Astrocyte (in vitro differentiated cells and primary cell): ENCODE results near the gene LRRC10. TPM values are rescaled to one million over a fixed set of nuclear protein-coding genes. Genes with fewer than 3 reads are reported as not detected.

Experiments used
- DNase-seq: peaks from one replicate; pipeline ENCODE4 v3.0.0-alpha.2; 2010; ENCODE audit warnings: low read depth
- FAIRE-seq: peaks from 2 replicates; lab custom pipeline; 2011; peaks lifted over from hg19 to GRCh38; lab: Jason Lieb, UNC
- H2AFZ ChIP-seq: 2 replicates; pipeline ENCODE4 v1.6.0; 2012; ENCODE audit warnings: low read depth, low read length, inconsistent platforms
- H3K27ac ChIP-seq: 2 replicates; pipeline ENCODE4 v1.5.1; 2011; ENCODE audit warnings: low read depth, low read length, inconsistent platforms
- H3K27me3 ChIP-seq: 2 replicates; pipeline ENCODE4 v1.6.0; 2011; ENCODE audit warnings: low read length, inconsistent platforms; ENCODE audit not compliant: insufficient read depth
- H3K36me3 ChIP-seq: 2 replicates; pipeline ENCODE4 v1.5.1; 2011; ENCODE audit warnings: low read length, inconsistent platforms; ENCODE audit not compliant: insufficient read depth
- H3K4me1 ChIP-seq: 2 replicates; pipeline ENCODE4 v1.5.1; 2011; ENCODE audit warnings: low read length, inconsistent platforms; ENCODE audit not compliant: insufficient read depth
- H3K4me2 ChIP-seq: 2 replicates; pipeline ENCODE4 v1.6.0; 2012; ENCODE audit warnings: low read length, inconsistent platforms
- H3K4me3 ChIP-seq: 2 replicates; pipeline ENCODE4 v1.5.1; 2011; ENCODE audit warnings: low read depth, mild to moderate bottlenecking, low read length, inconsistent platforms; ENCODE audit not compliant: insufficient read depth
- H3K79me2 ChIP-seq: 2 replicates; pipeline ENCODE4 v1.6.0; 2012; ENCODE audit warnings: mild to moderate bottlenecking, low read length, inconsistent platforms; ENCODE audit not compliant: insufficient read depth
- H3K9ac ChIP-seq: 2 replicates; pipeline ENCODE4 v1.6.0; 2012; ENCODE audit warnings: mild to moderate bottlenecking, low read length, inconsistent platforms
- H3K9me3 ChIP-seq: 2 replicates; pipeline ENCODE4 v1.5.1; 2012; ENCODE audit warnings: low read depth, mild to moderate bottlenecking, low read length, inconsistent platforms; ENCODE audit not compliant: insufficient read depth
- H4K20me1 ChIP-seq: 2 replicates; pipeline ENCODE4 v1.6.0; 2012; ENCODE audit warnings: low read length, inconsistent platforms; ENCODE audit not compliant: insufficient read depth
- H3K27ac Mint-ChIP-seq: one replicate; pipeline ENCODE4 v1.8.0; 2021; ENCODE audit warnings: mild to moderate bottlenecking, mixed read lengths; ENCODE audit not compliant: unreplicated experiment
- H3K27me3 Mint-ChIP-seq: one replicate; pipeline ENCODE4 v1.8.0; 2021; ENCODE audit warnings: low read depth, mixed read lengths; ENCODE audit not compliant: unreplicated experiment
- H3K36me3 Mint-ChIP-seq: one replicate; pipeline ENCODE4 v1.8.0; 2021; ENCODE audit warnings: low read depth, mixed read lengths; ENCODE audit not compliant: unreplicated experiment
- H3K4me1 Mint-ChIP-seq: one replicate; pipeline ENCODE4 v1.8.0; 2021; ENCODE audit warnings: low read depth, mixed read lengths; ENCODE audit not compliant: unreplicated experiment
- H3K4me3 Mint-ChIP-seq: one replicate; pipeline ENCODE4 v1.8.0; 2021; ENCODE audit warnings: mild to moderate bottlenecking, moderate library complexity, mixed read lengths; ENCODE audit not compliant: unreplicated experiment
- H3K9me3 Mint-ChIP-seq: one replicate; pipeline ENCODE4 v1.8.0; 2021; ENCODE audit warnings: mild to moderate bottlenecking, mixed read lengths; ENCODE audit not compliant: unreplicated experiment
- EZH2 ChIP-seq: IDR thresholded peaks from 2 replicates; pipeline ENCODE4 v1.6.1; 2012; ENCODE audit warnings: mild to moderate bottlenecking, low read length, inconsistent platforms; ENCODE audit not compliant: insufficient read depth
- total RNA-seq: library from RNA; stranded (reverse); gene quantifications from 2 replicates; pipeline ENCODE4 v1.2.1, GENCODE V29; 2021
- TF ChIP-seq, protein P1 (sequence below): IDR thresholded peaks from 2 replicates; pipeline ENCODE4 v1.5.1; 2011; ENCODE audit warnings: low read depth, mild to moderate bottlenecking, inconsistent platforms, low read length, moderate library complexity; ENCODE audit not compliant: insufficient read depth

The LRRC10 gene
- total RNA-seq, 1 donor from 2014 or later: not detected

DNA sequence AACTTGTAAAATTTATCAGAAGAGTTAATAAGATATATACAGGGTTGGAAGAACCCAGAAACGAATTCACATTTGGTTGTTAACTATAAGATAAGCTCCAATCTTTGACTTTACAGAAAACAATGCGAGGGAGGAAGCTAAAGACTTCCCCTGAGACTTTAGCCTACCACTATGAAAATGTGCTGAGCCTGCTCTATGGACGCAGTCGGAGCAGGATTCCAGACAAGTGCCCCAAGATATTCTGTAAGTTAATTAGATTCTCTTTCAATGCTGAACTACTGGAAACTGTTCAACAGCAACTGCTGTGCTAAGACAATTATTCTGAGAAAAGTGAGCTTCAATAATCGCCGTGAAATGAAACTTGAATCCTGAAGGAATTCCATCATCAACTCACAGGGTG lies 8.3 kb upstream of the LRRC10 start:
- no peaks in the 10 kb centered on the region for H3K36me3 ChIP-seq
- no peaks in the 10 kb centered on the region for H3K79me2 ChIP-seq
- no peak overlapping the region for H3K4me3 Mint-ChIP-seq
- FAIRE-seq: no peak
- H3K9me3 ChIP-seq: no peaks in the 10 kb centered on the region
- H3K4me3 ChIP-seq: no peak overlapping the region
- TF ChIP-seq EZH2: no peak
- TF ChIP-seq, protein P1, sequence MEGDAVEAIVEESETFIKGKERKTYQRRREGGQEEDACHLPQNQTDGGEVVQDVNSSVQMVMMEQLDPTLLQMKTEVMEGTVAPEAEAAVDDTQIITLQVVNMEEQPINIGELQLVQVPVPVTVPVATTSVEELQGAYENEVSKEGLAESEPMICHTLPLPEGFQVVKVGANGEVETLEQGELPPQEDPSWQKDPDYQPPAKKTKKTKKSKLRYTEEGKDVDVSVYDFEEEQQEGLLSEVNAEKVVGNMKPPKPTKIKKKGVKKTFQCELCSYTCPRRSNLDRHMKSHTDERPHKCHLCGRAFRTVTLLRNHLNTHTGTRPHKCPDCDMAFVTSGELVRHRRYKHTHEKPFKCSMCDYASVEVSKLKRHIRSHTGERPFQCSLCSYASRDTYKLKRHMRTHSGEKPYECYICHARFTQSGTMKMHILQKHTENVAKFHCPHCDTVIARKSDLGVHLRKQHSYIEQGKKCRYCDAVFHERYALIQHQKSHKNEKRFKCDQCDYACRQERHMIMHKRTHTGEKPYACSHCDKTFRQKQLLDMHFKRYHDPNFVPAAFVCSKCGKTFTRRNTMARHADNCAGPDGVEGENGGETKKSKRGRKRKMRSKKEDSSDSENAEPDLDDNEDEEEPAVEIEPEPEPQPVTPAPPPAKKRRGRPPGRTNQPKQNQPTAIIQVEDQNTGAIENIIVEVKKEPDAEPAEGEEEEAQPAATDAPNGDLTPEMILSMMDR: no peak
- no peak overlapping the region for H3K9ac ChIP-seq
- no peak overlapping the region for H3K27ac Mint-ChIP-seq
- peaks cover 9% of the 10 kb centered on the region for H3K9me3 Mint-ChIP-seq
- H4K20me1 ChIP-seq: no peaks in the 10 kb centered on the region
- peaks cover 5% of the 10 kb centered on the region for H3K27me3 Mint-ChIP-seq
- H2AFZ ChIP-seq: no peak overlapping the region
- no peak overlapping the region for H3K4me2 ChIP-seq
- DNase-seq: no peak
- H3K27me3 ChIP-seq: no peaks in the 10 kb centered on the region
- H3K4me1 ChIP-seq: no peaks in the 10 kb centered on the region
- H3K36me3 Mint-ChIP-seq: no peaks in the 10 kb centered on the region
- H3K27ac ChIP-seq: no peak overlapping the region
- H3K4me1 Mint-ChIP-seq: no peaks in the 10 kb centered on the region

DNA sequence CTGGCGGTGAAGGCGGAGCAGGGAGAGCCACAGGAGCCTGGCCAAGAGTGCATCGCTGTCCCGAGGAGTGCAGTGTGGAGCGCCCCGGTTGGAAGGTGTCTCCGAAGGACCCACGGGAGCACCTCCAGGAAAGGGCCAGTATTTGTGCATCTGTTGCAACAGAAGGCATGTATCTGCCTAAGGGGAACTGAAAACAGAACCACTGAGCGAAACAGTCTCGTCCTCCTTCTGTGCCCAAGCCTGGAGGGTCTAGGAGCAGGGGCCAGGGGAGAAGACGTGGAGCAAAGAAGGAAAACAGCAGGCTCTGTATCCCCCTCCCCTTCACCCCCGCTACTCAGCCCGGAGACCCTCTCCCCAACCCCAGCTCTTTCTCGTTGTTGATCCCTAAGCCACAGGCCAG lies 5.3 kb upstream of the LRRC10 start:
- Histone ChIP-seq H4K20me1 (no peaks in the 10 kb centered on the region), H3K4me2 (no peak overlapping the region), H3K9ac (no peak overlapping the region), H3K36me3 (no peaks in the 10 kb centered on the region), H3K9me3 (no peaks in the 10 kb centered on the region), H3K27me3 (no peaks in the 10 kb centered on the region), H3K4me1 (no peaks in the 10 kb centered on the region), H3K4me3 (no peak overlapping the region), H2AFZ (no peak overlapping the region), H3K79me2 (no peaks in the 10 kb centered on the region), H3K27ac (no peak overlapping the region)
- H3K4me1 Mint-ChIP-seq: no peaks in the 10 kb centered on the region
- H3K4me3 Mint-ChIP-seq: no peak overlapping the region
- DNase-seq: no peak
- no peaks in the 10 kb centered on the region for H3K27me3 Mint-ChIP-seq
- no peaks in the 10 kb centered on the region for H3K36me3 Mint-ChIP-seq
- H3K27ac Mint-ChIP-seq: no peak overlapping the region
- TF ChIP-seq, protein P1: no peak
- TF ChIP-seq EZH2: no peak
- H3K9me3 Mint-ChIP-seq: peaks cover 9% of the 10 kb centered on the region
- no peak for FAIRE-seq

DNA sequence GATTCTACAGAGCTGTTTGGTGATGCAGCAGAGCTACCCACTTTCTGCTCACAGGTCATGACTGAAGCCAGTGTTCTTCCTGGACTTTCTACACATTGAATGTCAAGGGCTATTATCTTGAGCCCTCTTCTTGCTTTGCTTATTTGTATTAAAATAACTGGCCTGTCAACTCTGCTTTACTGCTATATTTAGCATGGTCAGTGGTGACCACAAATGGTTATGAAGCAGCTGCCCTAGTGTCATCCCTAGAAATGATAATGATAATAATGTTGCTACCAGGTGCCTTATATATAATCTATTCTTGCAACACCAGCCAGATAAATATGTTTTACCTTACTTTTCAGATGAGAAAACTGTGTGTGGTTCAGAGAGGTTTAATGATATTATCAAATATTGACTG lies 2.6 kb upstream of the LRRC10 start:
- TF ChIP-seq, protein P1: no peak
- no peak for TF ChIP-seq EZH2
- no peaks in the 10 kb centered on the region for H3K4me1 ChIP-seq
- no peaks in the 10 kb centered on the region for H3K9me3 ChIP-seq
- no peak overlapping the region for H2AFZ ChIP-seq
- peaks cover 7% of the 10 kb centered on the region for H3K9me3 Mint-ChIP-seq
- H3K36me3 Mint-ChIP-seq: no peaks in the 10 kb centered on the region
- H3K4me1 Mint-ChIP-seq: peaks cover 5% of the 10 kb centered on the region
- no peak overlapping the region for H3K27ac Mint-ChIP-seq
- H3K9ac ChIP-seq: no peak overlapping the region
- no peaks in the 10 kb centered on the region for H3K36me3 ChIP-seq
- peaks cover 3% of the 10 kb centered on the region for H3K27me3 Mint-ChIP-seq
- H3K79me2 ChIP-seq: no peaks in the 10 kb centered on the region
- no peak for DNase-seq
- no peaks in the 10 kb centered on the region for H3K27me3 ChIP-seq
- no peak overlapping the region for H3K4me3 ChIP-seq
- no peak overlapping the region for H3K4me2 ChIP-seq
- H3K27ac ChIP-seq: no peak overlapping the region
- no peak for FAIRE-seq
- no peaks in the 10 kb centered on the region for H4K20me1 ChIP-seq
- no peak overlapping the region for H3K4me3 Mint-ChIP-seq
